Measurements from ENCODE around the gene FUT1.
"Not testable (repeated sequence)": the region's sequence is repeated elsewhere in the genome, so short reads cannot be mapped to it uniquely, and the experiment has no call there.

The FUT1 gene

DNA sequence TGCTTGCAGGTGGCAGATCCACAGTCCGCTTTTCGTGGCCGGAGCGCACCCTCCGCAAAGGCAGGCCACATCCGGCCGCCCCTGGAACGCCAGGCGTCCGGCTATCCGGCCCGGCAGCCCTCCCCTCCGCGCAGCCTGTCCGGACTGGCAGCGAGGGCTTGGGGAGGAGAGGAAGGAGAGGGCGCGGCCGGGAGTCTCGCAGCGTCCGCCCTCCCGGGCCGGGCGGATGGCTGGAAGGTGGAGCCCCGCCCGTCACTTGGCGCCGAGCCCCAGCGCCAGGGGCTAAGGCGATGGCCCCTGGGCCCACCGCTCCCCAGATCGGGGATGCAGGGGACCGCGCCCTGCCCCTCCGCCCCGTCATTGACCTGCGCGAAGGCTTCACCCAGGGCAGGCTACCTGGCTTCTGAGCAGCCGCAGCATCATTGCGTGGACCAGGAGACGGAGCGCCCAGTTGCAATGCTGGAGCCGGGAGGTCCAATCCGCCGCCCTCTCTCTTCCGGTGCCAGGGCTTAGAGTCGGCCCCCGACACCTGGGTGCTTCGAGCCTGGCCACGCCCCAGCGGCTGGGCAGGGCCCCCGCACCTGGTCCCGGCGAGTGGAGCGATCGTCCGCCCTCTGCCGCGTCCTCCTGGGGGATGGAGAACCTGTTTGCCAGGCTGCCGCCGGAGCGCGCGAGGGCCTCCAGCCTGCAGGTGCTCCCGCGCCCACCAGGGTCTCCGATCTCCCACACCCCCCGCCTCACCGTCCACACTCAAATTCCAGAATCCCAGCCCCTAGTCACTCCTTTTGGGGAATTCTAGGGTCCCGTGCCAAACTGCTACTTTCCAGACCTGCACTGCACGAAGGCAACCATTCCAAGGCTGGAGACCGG, at the start of gene FUT1:
TSS of gene FUT1 (minus strand) at position 146 of the 870 bp plus-strand sequence. CDS start 1,360 bp downstream, outside the sequence.
- DNase-seq: peak; percentile 95

GRCh38 chr19:48799358-48800300, 47.2 kb upstream of the FUT1 start:
- no peak for DNase-seq

DNA sequence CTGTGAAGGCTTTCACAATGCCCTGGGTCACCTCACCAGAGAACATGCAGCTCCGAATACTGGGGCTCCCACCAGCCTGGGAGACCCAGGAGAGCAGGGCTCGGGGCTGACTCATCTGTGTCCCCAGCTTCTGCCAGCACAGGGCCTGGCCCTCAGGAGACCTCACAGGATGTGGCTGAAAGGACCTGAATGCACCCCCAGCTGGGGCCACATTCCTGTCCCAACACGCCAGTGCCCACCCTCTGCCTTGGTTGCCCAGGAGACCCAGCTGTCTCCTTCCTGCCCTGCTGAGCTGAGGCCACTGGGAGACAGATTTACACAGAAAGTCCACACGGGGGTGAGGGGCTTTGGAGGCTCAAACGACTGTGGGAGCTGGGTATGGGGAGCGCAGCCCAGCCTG, 46.5 kb upstream of the FUT1 start:
- no peak for DNase-seq

GRCh38 chr19:48797103-48797502, 44.7 kb upstream of the FUT1 start:
- DNase-seq: no peak

DNA sequence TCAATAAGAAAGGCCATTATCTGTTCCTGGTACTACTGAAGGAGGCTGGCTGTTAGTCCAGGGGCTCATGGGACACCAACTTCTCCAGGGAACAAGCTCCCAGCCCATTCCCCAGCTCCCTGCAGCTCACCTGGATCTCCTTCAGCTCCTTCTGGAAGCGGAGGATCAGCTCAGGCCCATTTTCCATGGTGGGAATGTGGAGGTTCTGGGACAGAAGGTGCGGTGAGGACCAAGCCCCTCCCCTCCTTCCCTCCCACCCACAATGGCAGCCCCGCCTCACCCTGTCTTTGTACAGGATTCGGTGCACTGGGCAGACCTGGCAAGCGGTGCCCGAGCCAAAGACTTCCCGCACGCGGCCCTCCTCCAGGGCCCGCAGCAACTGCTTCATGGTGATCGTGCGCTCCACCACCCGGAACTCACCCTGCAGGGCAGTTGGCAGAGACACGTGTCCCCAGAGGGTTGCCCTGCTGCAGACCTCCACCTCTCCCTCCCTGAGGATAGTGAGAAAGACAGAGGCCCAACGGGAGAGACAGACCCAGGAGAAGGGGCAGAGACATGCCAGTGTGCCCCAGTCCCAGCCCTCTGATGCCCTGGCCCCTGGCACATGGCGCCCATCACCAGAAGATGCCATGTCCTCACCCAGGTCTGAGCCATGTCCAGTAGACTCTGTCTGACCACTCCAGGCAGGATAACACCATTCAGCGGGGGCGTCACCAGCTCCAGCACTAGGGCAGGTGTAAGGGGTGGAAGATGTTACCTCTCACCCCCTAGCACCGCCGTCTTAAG, 44.0 kb upstream of the FUT1 start:
- DNase-seq: no peak

- DNase-seq: no peak
Observed at GRCh38 chr19:48795685-48796070, 43.2 kb upstream of the FUT1 start.

DNA sequence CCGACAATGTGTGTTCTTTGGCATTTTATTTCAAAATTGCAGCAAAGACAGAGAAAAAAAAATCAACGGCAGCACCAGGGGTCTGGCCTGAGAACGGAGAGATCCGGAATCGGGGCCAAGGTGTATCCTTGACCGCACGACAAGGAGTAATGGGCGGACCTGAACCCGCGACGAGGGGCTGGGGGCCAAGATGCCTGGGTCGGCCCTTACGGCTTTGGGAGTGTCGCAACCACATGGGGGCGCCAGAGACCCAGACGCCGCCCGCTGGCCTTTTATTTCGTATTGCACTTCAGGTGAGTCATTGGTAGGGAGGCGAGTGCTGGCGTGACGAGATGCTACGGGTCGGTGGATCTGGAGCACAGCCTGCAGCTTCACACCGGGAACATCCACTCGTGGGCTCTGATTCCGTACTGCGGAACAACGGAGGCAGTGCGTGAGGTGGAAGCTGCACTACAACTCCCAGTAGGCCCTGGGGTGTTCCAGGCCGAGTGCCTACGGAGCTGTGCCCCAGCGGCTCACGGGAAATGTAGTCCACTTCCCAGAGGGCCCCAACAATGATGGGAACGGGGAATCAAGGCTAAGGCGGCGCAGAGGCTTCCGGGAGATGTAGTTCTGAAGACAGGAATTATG, 42.7 kb upstream of the FUT1 start:
- peak; percentile 95 for DNase-seq

DNA sequence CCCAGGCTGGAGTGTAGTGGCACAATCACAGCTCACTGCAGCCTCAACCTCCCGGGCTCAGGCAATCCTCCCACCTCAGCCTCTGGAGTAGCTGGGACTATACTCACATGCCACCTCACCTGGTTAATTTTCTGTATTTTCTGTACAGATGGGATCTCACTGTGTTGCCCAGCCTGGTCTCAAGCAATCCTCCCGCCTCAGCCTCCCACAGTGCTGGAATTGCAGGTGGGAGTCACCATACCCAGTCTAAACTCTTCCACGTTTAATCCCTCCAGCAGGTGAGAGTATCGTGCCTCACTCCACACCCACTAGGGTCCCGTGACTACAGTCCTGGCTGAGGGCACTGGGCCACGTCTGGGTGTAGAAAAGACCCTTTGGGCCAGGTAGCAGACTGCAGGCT, 41.9 kb upstream of the FUT1 start:
- DNase-seq: no peak

DNA sequence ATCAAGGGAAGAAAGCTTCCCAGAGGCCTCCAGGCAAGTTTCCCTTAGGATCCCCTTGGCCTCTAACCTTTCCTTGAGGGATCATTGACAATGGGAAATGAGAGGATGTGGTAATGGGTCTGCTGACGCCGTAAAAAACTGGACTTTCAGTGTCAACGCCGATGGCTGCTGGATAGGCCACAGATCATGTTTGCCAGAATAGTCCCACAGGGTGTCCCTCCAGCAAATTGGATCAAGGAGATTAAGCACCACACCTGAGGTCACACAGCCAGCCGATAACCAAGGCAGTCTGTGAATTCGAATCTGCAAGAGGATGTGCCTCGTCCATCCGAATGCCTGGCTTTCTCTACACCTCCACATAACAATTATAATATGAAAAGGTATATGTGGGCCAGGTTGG, 40.8 kb upstream of the FUT1 start:
- DNase-seq: no peak

- DNase-seq: not testable (repeated sequence)
Observed at GRCh38 chr19:48787331-48787730, 34.9 kb upstream of the FUT1 start.

DNA sequence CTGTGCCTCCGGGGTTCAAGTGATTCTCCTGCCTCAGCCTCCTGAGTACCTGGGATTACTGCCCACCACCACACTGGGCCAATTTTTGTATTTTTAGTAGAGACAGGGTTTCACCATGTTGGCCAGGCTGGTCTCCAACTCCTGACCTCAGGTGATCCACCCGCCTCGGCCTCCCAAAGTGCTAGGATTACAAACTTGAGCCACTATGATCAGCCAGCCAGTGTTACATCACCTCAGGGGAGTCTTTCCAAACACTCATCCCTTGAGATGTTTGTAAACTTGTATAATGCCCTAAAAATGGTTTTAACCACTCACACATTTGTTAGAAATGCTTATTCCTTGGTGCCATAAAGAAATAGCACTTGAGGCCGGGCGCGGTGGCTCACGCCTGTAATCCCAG, 34.0 kb upstream of the FUT1 start:
- DNase-seq: not testable (repeated sequence)

DNA sequence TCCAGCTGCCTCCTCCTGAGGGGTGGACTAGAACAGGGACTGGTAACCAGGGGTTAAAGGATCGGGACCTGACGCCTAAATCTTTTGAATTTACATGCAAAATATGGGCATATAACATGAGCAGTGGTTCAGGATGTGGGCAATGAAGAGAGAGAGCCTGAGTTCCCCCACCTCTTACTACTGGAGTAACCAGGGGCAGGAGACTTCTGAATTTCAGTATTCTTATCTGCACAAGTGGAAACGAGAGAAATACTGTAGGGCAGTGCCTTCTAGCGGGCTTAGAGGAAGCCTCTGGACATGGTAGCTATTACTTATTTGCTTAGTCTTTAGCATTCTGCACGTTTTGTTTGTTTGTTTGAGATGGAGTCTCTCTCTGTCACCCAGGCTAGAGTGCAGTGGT, 32.1 kb upstream of the FUT1 start:
- no peak for DNase-seq

GRCh38 chr19:48780631-48781391, 28.4 kb upstream of the FUT1 start:
- no peak for DNase-seq

DNA sequence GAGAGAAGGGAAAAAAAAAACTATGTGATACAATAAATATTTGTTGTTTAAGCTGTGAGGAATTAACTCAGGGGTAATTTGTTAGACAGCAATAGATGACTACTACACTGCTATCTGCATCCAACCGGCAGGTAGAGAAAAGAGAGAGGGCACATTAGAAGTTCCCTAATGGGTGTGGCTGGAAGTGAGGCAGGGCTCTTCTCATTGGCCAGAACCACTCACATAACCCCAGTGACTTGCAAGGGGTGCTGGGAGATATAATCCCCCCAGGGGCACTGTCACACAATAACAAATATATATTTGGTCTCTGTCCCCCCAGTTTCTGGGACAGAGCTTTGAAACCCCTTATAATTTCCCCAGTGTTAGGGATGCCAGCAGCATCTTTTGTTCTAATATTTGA, 27.2 kb upstream of the FUT1 start:
- no peak for DNase-seq

- no peak for DNase-seq
Observed at GRCh38 chr19:48777720-48778119, 25.3 kb upstream of the FUT1 start.

GRCh38 chr19:48777139-48777538, 24.7 kb upstream of the FUT1 start:
- DNase-seq: no peak

GRCh38 chr19:48772503-48772953, 20.1 kb upstream of the FUT1 start:
- no peak for DNase-seq

DNA sequence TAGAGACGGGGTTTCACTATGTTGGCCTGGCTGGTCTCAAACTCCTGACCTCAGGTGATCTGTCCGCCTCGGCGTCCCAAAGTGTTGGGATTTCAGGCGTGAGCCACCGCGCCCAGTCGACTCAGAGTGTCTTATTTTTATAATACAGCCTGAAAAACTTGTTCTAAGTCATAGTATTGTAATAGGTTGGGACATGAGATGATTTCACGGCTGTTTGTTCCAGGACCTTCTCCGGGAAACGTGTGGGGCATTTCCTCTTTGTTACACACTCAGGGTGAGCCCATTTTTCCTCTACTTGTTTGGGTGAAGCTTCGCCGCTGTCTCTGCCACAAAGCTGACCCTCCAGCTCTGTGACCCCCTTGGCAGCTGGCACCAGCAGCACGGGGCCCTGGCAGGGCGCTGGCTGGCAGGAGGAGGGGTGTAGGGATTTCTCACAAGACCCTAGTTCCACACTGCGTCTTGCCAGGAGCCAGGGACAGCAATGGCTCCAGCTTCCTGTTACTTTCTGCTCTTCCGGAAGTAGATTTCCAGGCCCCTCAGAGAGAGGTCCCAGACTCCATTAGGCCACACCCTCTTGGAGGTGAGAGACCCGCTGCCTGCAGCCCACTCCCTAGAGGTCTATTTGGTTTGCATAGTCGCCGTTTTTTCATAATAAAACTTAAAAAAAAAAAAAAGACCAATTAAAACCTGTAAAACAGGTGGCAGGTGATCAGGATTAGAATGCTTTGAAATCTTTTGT, 18.5 kb upstream of the FUT1 start:
- no peak for DNase-seq

DNA sequence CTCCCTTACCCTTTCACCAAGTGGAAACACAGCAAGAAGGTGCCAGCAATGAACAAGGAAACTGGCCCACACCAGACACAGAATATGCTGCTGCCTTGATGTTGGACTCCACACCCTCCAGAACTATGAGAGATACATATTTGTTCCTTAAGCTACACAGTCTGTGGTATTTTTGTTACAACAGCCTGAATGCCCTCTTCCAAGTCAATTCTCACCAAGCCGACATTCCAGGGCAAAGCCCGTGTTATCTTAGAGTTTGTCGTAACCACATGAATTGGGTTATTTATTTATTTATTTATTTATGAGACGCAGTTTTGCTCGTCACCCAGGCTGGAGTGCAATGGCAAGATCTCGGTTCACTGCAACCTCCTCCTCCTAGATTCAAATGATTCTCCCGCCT, 17.8 kb upstream of the FUT1 start:
- no peak for DNase-seq

- DNase-seq: no peak
Observed at GRCh38 chr19:48768994-48769713, 16.7 kb upstream of the FUT1 start.
